Thoracic aorta (tissue), 2 donors: ENCODE measurements around the gene DENND6B. TPM values are rescaled to one million over a fixed set of nuclear protein-coding genes. Genes with fewer than 3 reads are reported as not detected.

ENCODE experiments used
- ATAC-seq: fragments of 150-250 bp; one replicate; pipeline ENCODE4 v1.8.0; 2017; ENCODE audit warnings: low read depth; ENCODE audit not compliant: insufficient number of reproducible peaks, low FRiP score
- DNase-seq: peaks from one replicate; pipeline ENCODE4 v3.0.0-alpha.2; 2020; ENCODE audit warnings: low spot score
- H3K27ac ChIP-seq, 2 donors: fragments of 200-600 bp; sonication (generic); 1 replicate in 1 of 2; 2 replicates in 1 of 2; pipeline ENCODE4 v1.5.1; 2016; ENCODE audit warnings: mild to moderate bottlenecking in 2 of 2, moderate library complexity in 2 of 2
- H3K27me3 ChIP-seq: fragments of 200-600 bp; sonication (generic); replicated peaks from 2 replicates; pipeline ENCODE4 v1.6.0; 2016; ENCODE audit warnings: mild to moderate bottlenecking; ENCODE audit not compliant: insufficient read depth
- H3K36me3 ChIP-seq: fragments of 200-600 bp; sonication (generic); one replicate; pipeline ENCODE4 v1.5.1; 2016
- H3K4me1 ChIP-seq, 2 donors: fragments of 200-600 bp; sonication (generic); 1 replicate in 1 of 2; 2 replicates in 1 of 2; pipeline versions ENCODE4 v1.5.1 to v1.6.0; 2016; ENCODE audit warnings: low read depth in 2 of 2, mild to moderate bottlenecking in 1 of 2; ENCODE audit not compliant: control insufficient read depth in 1 of 2
- H3K4me3 ChIP-seq: fragments of 200-600 bp; sonication (generic); 2 replicates; pipeline ENCODE4 v1.5.1; 2016; ENCODE audit warnings: mild to moderate bottlenecking
- H3K9me3 ChIP-seq: fragments of 200-600 bp; sonication (generic); 2 replicates; pipeline ENCODE4 v1.5.1; 2016
- CTCF ChIP-seq: fragments of 200-600 bp; sonication (generic); IDR thresholded peaks from one replicate; pipeline ENCODE4 v1.5.1; 2019; ENCODE audit warnings: antibody characterized with exemption
- total RNA-seq, 2 donors: library from RNA; depleted of rRNA; stranded (reverse); fragments of >200 nt; gene quantifications; one replicate each; pipeline versions ENCODE4 v1.1.0 to v1.2.3, GENCODE V29; 2016

The DENND6B gene
- total RNA-seq, 2 donors from 2014 or later, result 4.2 to 6.0 TPM

GRCh38 chr22:50260434-50260800 is 66.4 kb downstream of the DENND6B start:
- no peaks in the 10 kb centered on the region for H3K36me3 ChIP-seq
- DNase-seq (no peak), ATAC-seq (no peak)
- TF ChIP-seq CTCF, result no peak
- H3K4me1 ChIP-seq, result peaks cover 11 to 14% of the 10 kb centered on the region in 2 donors
- H3K9me3 ChIP-seq, result no peaks in the 10 kb centered on the region
- H3K27me3 ChIP-seq, result peaks cover 7% of the 10 kb centered on the region
- no peak overlapping the region for H3K27ac ChIP-seq
- peak overlapping the region; percentile 69 for H3K4me3 ChIP-seq

GRCh38 chr22:50259302-50259701 is 67.5 kb downstream of the DENND6B start:
- no peaks in the 10 kb centered on the region for H3K9me3 ChIP-seq
- DNase-seq, result no peak
- no peak for ATAC-seq
- H3K36me3 ChIP-seq, result no peaks in the 10 kb centered on the region
- no peak for TF ChIP-seq CTCF
- peaks cover 11 to 14% of the 10 kb centered on the region in 2 donors for H3K4me1 ChIP-seq
- H3K27me3 ChIP-seq, result peaks cover 7% of the 10 kb centered on the region
- H3K4me3 ChIP-seq, result no peak overlapping the region
- H3K27ac ChIP-seq, result no peak overlapping the region

Other genes with a start within 250 kb of the DENND6B start
- 1 to 10 TPM; 1.6 to 4.3 TPM for gene MLC1, start 241.6 kb downstream of the DENND6B start, total RNA-seq
- 1 to 10 TPM; 4.6 to 7.4 TPM for gene MOV10L1, start 237.0 kb downstream of the DENND6B start, total RNA-seq
- 1 to 10 TPM; 2.5 to 4.1 TPM for gene PANX2, start 156.3 kb downstream of the DENND6B start, total RNA-seq
- 10 to 100 TPM; 31.7 to 40.6 TPM for gene TRABD, start 141.1 kb downstream of the DENND6B start, total RNA-seq
- gene SELENOO, start 126.0 kb downstream of the DENND6B start, total RNA-seq, result 10 to 100 TPM; 25.6 to 41.0 TPM
- 10 to 100 TPM; 52.3 to 80.1 TPM for gene TUBGCP6, start 82.0 kb downstream of the DENND6B start, total RNA-seq
- 10 to 100 TPM; 55.2 to 60.0 TPM for gene HDAC10, start 75.7 kb downstream of the DENND6B start, total RNA-seq
- gene MAPK12, start 65.3 kb downstream of the DENND6B start, total RNA-seq, result 10 to 100 TPM in 1 of 2 donors, 1 to 10 TPM in 1; 8.9 to 10.4 TPM
- 1 to 10 TPM; 5.8 to 8.8 TPM for gene MAPK11, start 56.6 kb downstream of the DENND6B start, total RNA-seq
- 100 to 1,000 TPM; 169 to 218 TPM for gene PLXNB2, start 19.4 kb downstream of the DENND6B start, total RNA-seq
- gene PPP6R2, start 16.3 kb upstream of the DENND6B start, total RNA-seq, result 10 to 100 TPM; 61.2 to 73.6 TPM
- 10 to 100 TPM; 72.9 to 99.9 TPM for gene SBF1, start 148.0 kb upstream of the DENND6B start, total RNA-seq
- under 1 TPM in 1 of 2 donors, not detected in 1; 0.14 TPM for gene ADM2, start 154.5 kb upstream of the DENND6B start, total RNA-seq
- not detected for gene MIOX, start 159.8 kb upstream of the DENND6B start, total RNA-seq
- 10 to 100 TPM; 61.9 to 87.6 TPM for gene LMF2, start 180.7 kb upstream of the DENND6B start, total RNA-seq
- 10 to 100 TPM; 40.8 to 50.4 TPM for gene NCAPH2, start 181.2 kb upstream of the DENND6B start, total RNA-seq
- 1 to 10 TPM; 3.5 to 4.5 TPM for gene SCO2, start 198.6 kb upstream of the DENND6B start, total RNA-seq
- gene TYMP, start 203.0 kb upstream of the DENND6B start, total RNA-seq, result 10 to 100 TPM; 90.4 to 95.7 TPM
- not detected for gene KLHDC7B, start 218.9 kb upstream of the DENND6B start, total RNA-seq
- gene SYCE3, start 235.9 kb upstream of the DENND6B start, total RNA-seq, result not detected